Keratinocyte (primary cell): ENCODE data around the gene CAPZA2. TPM values are rescaled to one million over a fixed set of nuclear protein-coding genes. Genes with fewer than 3 reads are reported as not detected.

ENCODE experiments used
- DNase-seq: peaks from one replicate; pipeline ENCODE4 v3.0.0-alpha.2; 2011; ENCODE audit warnings: low read depth, missing footprints, low spot score
- FAIRE-seq: peaks from 2 replicates; lab custom pipeline; 2011; peaks lifted over from hg19 to GRCh38; lab: Jason Lieb, UNC
- H2AFZ ChIP-seq: 2 replicates; pipeline ENCODE4 v1.6.0; 2012; ENCODE audit warnings: low read length, control low read depth, inconsistent platforms; ENCODE audit not compliant: control insufficient read depth
- H3K27ac ChIP-seq: 2 replicates; pipeline ENCODE4 v1.5.1; 2011; ENCODE audit warnings: low read length; ENCODE audit not compliant: control insufficient read depth, insufficient read depth
- H3K27me3 ChIP-seq: 3 replicates; pipeline ENCODE4 v1.6.0; 2011; ENCODE audit warnings: low read length; ENCODE audit not compliant: control insufficient read depth, insufficient read depth; ENCODE audit errors: extremely low read depth
- H3K36me3 ChIP-seq, 2 experiments: 2 replicates in 1 of 2; 3 replicates in 1 of 2; pipeline ENCODE4 v1.5.1; 2011; ENCODE audit warnings: low read length in 2 of 2, mild to moderate bottlenecking in 1 of 2; ENCODE audit not compliant: control insufficient read depth in 2 of 2, insufficient read depth in 2 of 2; ENCODE audit errors: extremely low read depth in 1 of 2
- H3K4me1 ChIP-seq: 3 replicates; pipeline ENCODE4 v1.5.1; 2011; ENCODE audit warnings: low read length; ENCODE audit not compliant: control insufficient read depth, insufficient read depth; ENCODE audit errors: extremely low read depth
- H3K4me2 ChIP-seq: 3 replicates; pipeline ENCODE4 v1.6.0; 2011; ENCODE audit warnings: low read depth, low read length; ENCODE audit not compliant: control insufficient read depth, insufficient read depth; ENCODE audit errors: extremely low read depth
- H3K4me3 ChIP-seq, 3 experiments: fragments of 200-600 bp in 1 of 3; sonication (generic) in 1 of 3; 2 replicates in 2 of 3; 3 replicates in 1 of 3; pipeline ENCODE4 v1.5.1; 2011 to 2016; ENCODE audit warnings: low read length in 3 of 3, mild to moderate bottlenecking in 3 of 3, control low read depth in 2 of 3, inconsistent platforms in 1 of 3, low read depth in 1 of 3, mixed read lengths in 1 of 3, mixed run types in 1 of 3, moderate library complexity in 1 of 3; ENCODE audit not compliant: control insufficient read depth in 2 of 3, insufficient read depth in 2 of 3; ENCODE audit errors: extremely low read depth in 1 of 3
- H3K79me2 ChIP-seq: 2 replicates; pipeline ENCODE4 v1.6.0; 2012; ENCODE audit warnings: low read length; ENCODE audit not compliant: control insufficient read depth, insufficient read depth
- H3K9ac ChIP-seq: 3 replicates; pipeline ENCODE4 v1.6.0; 2011; ENCODE audit warnings: low read length; ENCODE audit not compliant: control insufficient read depth, insufficient read depth; ENCODE audit errors: extremely low read depth
- H3K9me1 ChIP-seq: 3 replicates; pipeline ENCODE4 v1.6.0; 2011; ENCODE audit warnings: low read length; ENCODE audit not compliant: control insufficient read depth, insufficient read depth; ENCODE audit errors: extremely low read depth
- H3K9me3 ChIP-seq: 2 replicates; pipeline ENCODE4 v1.5.1; 2012; ENCODE audit warnings: low read depth, low read length; ENCODE audit not compliant: control insufficient read depth
- H4K20me1 ChIP-seq: 3 replicates; pipeline ENCODE4 v1.6.0; 2011; ENCODE audit warnings: low read length; ENCODE audit not compliant: control insufficient read depth, insufficient read depth; ENCODE audit errors: extremely low read depth
- EZH2 ChIP-seq: IDR thresholded peaks from one replicate; pipeline ENCODE4 v1.6.1; 2012; ENCODE audit warnings: inconsistent platforms, mild to moderate bottlenecking, low read length, moderate library complexity
- dilution Hi-C: fragments of 300-500 bp; cut with MboI; formaldehyde crosslinking; loops from one replicate; pipeline ENCODE4 v1.7.0; 2020; ENCODE audit warnings: low sequenced_read_pairs; ENCODE audit not compliant: extremely low pct_ligation_motif_present
- polyA plus RNA-seq, 5 experiments: library from polyadenylated mRNA; depleted of rRNA in 3 of 5; stranded (reverse) in 3 of 5; stranded (forward) in 1 of 5; unstranded in 1 of 5; fragments of >200 nt; gene quantifications; 1 replicate in 1 of 5; 2 replicates in 3 of 5; 3 replicates in 1 of 5; pipeline versions ENCODE4 v1.2.1 to v1.2.3, GENCODE V29; 2011 to 2012; ENCODE audit warnings: missing spikeins in 2 of 5, low read depth in 1 of 5, low replicate concordance in 1 of 5
- TF ChIP-seq, protein P1 (sequence below), 3 experiments: IDR thresholded peaks in 1 of 3; conservative IDR thresholded peaks in 1 of 3; optimal IDR thresholded peaks in 1 of 3; 2 replicates in 2 of 3; 3 replicates in 1 of 3; pipeline versions ENCODE3 to v1.5.1; 2011; ENCODE audit warnings: low read length in 3 of 3, mild to moderate bottlenecking in 3 of 3, moderate library complexity in 2 of 3, control low read depth in 1 of 3, inconsistent platforms in 1 of 3; ENCODE audit not compliant: insufficient read depth in 2 of 3; ENCODE audit errors: extremely low read depth in 1 of 3

CAPZA2 gene
- polyA plus RNA-seq, 1 donor (not counting 4 experiments of a cell fraction or from before 2014, with no cell fraction given), result 150 TPM

DNA sequence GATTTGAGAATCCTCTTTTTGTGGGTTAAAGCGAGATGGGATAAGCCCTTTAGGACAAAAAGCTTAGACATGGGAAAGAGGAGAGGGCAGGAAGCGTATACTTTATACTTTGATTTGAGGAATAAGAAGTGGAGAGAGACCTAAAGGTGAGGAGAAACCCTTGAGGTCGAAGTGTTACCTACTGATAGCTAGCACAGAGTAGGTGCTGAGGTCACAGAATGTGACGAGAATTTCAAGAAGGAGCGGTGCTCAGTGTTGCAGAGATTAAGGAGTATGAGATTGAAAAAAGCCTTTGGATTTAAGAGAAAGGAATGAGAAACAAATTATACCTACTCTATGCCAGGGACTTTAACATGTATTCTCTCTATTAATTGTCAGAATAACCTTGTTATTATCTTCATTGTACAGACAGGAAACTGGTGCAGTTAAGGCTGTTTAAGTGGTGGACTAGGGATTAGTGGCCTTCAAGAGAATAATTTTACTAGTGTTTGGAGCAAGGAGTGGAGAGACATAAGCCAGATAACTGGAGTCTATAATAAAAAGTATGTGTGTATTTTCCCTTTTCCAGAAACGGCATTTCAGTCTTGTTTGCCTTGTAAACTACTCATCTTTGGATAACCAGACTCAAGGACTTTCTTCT is 8.8 kb downstream of the CAPZA2 start:
- Histone ChIP-seq H4K20me1 (peaks cover 11% of the 10 kb centered on the region), H3K4me2 (no peak overlapping the region), H3K27ac (no peak overlapping the region), H3K9me3 (no peaks in the 10 kb centered on the region), H3K79me2 (peaks cover 99% of the 10 kb centered on the region), H3K9me1 (no peaks in the 10 kb centered on the region), H2AFZ (no peak overlapping the region), H3K36me3 (peaks cover 0 to 10% of the 10 kb centered on the region in 2 experiments), H3K27me3 (no peaks in the 10 kb centered on the region), H3K9ac (no peak overlapping the region), H3K4me1 (peaks cover 22% of the 10 kb centered on the region), H3K4me3 (no peak overlapping the region)
- TF ChIP-seq, protein P1, sequence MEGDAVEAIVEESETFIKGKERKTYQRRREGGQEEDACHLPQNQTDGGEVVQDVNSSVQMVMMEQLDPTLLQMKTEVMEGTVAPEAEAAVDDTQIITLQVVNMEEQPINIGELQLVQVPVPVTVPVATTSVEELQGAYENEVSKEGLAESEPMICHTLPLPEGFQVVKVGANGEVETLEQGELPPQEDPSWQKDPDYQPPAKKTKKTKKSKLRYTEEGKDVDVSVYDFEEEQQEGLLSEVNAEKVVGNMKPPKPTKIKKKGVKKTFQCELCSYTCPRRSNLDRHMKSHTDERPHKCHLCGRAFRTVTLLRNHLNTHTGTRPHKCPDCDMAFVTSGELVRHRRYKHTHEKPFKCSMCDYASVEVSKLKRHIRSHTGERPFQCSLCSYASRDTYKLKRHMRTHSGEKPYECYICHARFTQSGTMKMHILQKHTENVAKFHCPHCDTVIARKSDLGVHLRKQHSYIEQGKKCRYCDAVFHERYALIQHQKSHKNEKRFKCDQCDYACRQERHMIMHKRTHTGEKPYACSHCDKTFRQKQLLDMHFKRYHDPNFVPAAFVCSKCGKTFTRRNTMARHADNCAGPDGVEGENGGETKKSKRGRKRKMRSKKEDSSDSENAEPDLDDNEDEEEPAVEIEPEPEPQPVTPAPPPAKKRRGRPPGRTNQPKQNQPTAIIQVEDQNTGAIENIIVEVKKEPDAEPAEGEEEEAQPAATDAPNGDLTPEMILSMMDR (optimal IDR thresholded peaks at IDR 0.05 in 1 of 3, IDR thresholded peaks at IDR 0.05 in 1 of 3, conservative IDR thresholded peaks at IDR 0.05 in 1 of 3; ENCODE audit: extremely low read depth in 1 of 3, insufficient read depth in 2 of 3, low read length in 3 of 3), result no peak
- no peak for TF ChIP-seq EZH2
- no peak for FAIRE-seq
- dilution Hi-C loops, result no loop called here
- DNase-seq, result no peak

DNA sequence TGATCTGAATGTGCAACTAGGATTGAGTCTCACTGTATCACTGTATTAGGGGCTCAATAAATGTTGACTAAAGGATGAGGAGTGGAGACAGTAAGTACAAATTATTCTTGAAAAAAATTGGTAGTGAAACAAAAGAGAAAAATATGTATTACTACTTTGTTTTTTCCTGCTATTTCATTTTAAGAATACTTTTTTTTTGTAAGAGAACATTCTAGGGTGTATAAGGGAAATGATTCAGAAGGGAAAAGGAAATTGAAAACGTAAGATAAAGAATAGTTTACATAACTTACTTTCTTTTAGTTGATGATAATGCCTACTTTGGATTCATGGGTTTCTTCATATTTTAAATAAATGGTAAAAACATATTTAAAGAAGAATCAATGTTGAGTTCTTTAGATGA is 9.6 kb downstream of the CAPZA2 start:
- Histone ChIP-seq H3K9ac (no peak overlapping the region), H3K36me3 (peaks cover 0 to 18% of the 10 kb centered on the region in 2 experiments), H3K27me3 (no peaks in the 10 kb centered on the region), H3K4me3 (no peak overlapping the region), H3K4me2 (peak overlapping the region; percentile 38), H4K20me1 (peaks cover 16% of the 10 kb centered on the region), H3K79me2 (peaks cover 99% of the 10 kb centered on the region), H3K27ac (no peak overlapping the region), H2AFZ (no peak overlapping the region), H3K9me1 (peaks cover 2% of the 10 kb centered on the region), H3K9me3 (no peaks in the 10 kb centered on the region), H3K4me1 (peaks cover 22% of the 10 kb centered on the region)
- TF ChIP-seq, protein P1 (optimal IDR thresholded peaks at IDR 0.05 in 1 of 3, IDR thresholded peaks at IDR 0.05 in 1 of 3, conservative IDR thresholded peaks at IDR 0.05 in 1 of 3; ENCODE audit: extremely low read depth in 1 of 3, insufficient read depth in 2 of 3, low read length in 3 of 3), result no peak
- TF ChIP-seq EZH2, result no peak
- dilution Hi-C loops, result no loop called here
- no peak for FAIRE-seq
- DNase-seq, result no peak
